K562 (cell line): Measurements from ENCODE around the gene ZNF473. TPM values are rescaled to one million over a fixed set of nuclear protein-coding genes. Genes with fewer than 3 reads are reported as not detected.

ENCODE experiments used
- BCL6 ChIP-seq: fragments of 250-450 bp; sonication (Bioruptor Pico); IDR thresholded peaks from 2 replicates; pipeline ENCODE4 v1.4.0; 2020
- BRF1 ChIP-seq: IDR thresholded peaks from 3 replicates; pipeline ENCODE4 v1.6.1; 2011; ENCODE audit warnings: borderline replicate concordance, mild to moderate bottlenecking; ENCODE audit not compliant: insufficient read length; ENCODE audit errors: extremely low read depth
- CBX1 ChIP-seq: sonication (generic); IDR thresholded peaks from 2 replicates; pipeline ENCODE4 v1.6.1; 2016; ENCODE audit warnings: antibody characterized with exemption, low read depth, mild to moderate bottlenecking
- CTBP1 ChIP-seq: fragments of 450-650 bp; IDR thresholded peaks from 2 replicates; pipeline ENCODE4 v1.6.1; 2016; ENCODE audit warnings: borderline replicate concordance
- ELF1 ChIP-seq: fragments of 200-800 bp; sonication (Bioruptor generic); IDR thresholded peaks from 2 replicates; pipeline ENCODE4 v1.6.1; 2016; ENCODE audit warnings: missing genetic modification characterization, missing compliant biosample characterization
- EZH2 ChIP-seq: IDR thresholded peaks from 2 replicates; pipeline ENCODE4 v1.6.1; 2012; ENCODE audit warnings: low read depth, mild to moderate bottlenecking, inconsistent platforms, low read length, borderline replicate concordance
- FOS ChIP-seq: IDR thresholded peaks from 3 replicates; pipeline ENCODE4 v1.6.1; 2011; ENCODE audit not compliant: insufficient read length; ENCODE audit errors: extremely low read depth
- FOXK2 ChIP-seq, 2 experiments: fragments of 450-650 bp; IDR thresholded peaks in 1 of 2; conservative IDR thresholded peaks in 1 of 2; 2 replicates each; pipeline ENCODE4 v1.6.1; 2016; ENCODE audit warnings: low read depth in 2 of 2, mild to moderate bottlenecking in 1 of 2
- HNRNPK ChIP-seq: fragments of 200-400 bp; formaldehyde crosslinking; IDR thresholded peaks from one replicate; pipeline ENCODE4 v1.6.1; 2018; ENCODE audit warnings: mild to moderate bottlenecking, low read depth, low read length; ENCODE audit not compliant: poor library complexity, severe bottlenecking
- MIER1 ChIP-seq: fragments of 450-650 bp; IDR thresholded peaks from 2 replicates; pipeline ENCODE4 v1.6.1; 2016; ENCODE audit warnings: antibody characterized with exemption, mild to moderate bottlenecking, low read depth
- MTA1 ChIP-seq: fragments of 450-650 bp; IDR thresholded peaks from 2 replicates; pipeline ENCODE4 v1.6.1; 2017; ENCODE audit warnings: borderline replicate concordance
- PPARD ChIP-seq: fragments of 250-450 bp; sonication (Bioruptor Pico); IDR thresholded peaks from 2 replicates; pipeline ENCODE4 v1.8.0; 2022; ENCODE audit warnings: inconsistent platforms, mild to moderate bottlenecking, moderate library complexity
- SAP30 ChIP-seq: fragments of 200-600 bp; sonication (generic); IDR thresholded peaks from 2 replicates; pipeline ENCODE4 v1.6.1; 2012; ENCODE audit warnings: borderline replicate concordance, low read depth, mild to moderate bottlenecking, moderate library complexity, low read length, control low read depth, inconsistent platforms; ENCODE audit not compliant: insufficient read depth, poor library complexity, severe bottlenecking
- SMARCB1 ChIP-seq: IDR thresholded peaks from 2 replicates; pipeline ENCODE4 v1.6.1; 2011; ENCODE audit warnings: improper control_type of control experiment, low read depth; ENCODE audit not compliant: insufficient read length
- SPI1 ChIP-seq: IDR thresholded peaks from 2 replicates; pipeline ENCODE4 v1.6.1; 2011; ENCODE audit warnings: low read depth, low read length, control low read depth, borderline replicate concordance
- THRA ChIP-seq: fragments of 450-650 bp; IDR thresholded peaks from 2 replicates; pipeline ENCODE4 v1.6.1; 2017; ENCODE audit warnings: mild to moderate bottlenecking, moderate library complexity
- ZEB2 ChIP-seq: fragments of 450-650 bp; IDR thresholded peaks from 2 replicates; pipeline ENCODE4 v1.6.1; 2016
- ZFP36 ChIP-seq: fragments of 150-350 bp; IDR thresholded peaks from 2 replicates; pipeline ENCODE4 v1.6.1; 2018; ENCODE audit warnings: low read length, low read depth; ENCODE audit not compliant: partially characterized antibody
- ZNF311 ChIP-seq: fragments of 250-450 bp; sonication (Bioruptor Pico); IDR thresholded peaks from 2 replicates; pipeline ENCODE4 v1.4.0; 2020; ENCODE audit warnings: mild to moderate bottlenecking, moderate library complexity
- ZNF408 ChIP-seq: fragments of 250-450 bp; sonication (Bioruptor Pico); IDR thresholded peaks from 2 replicates; pipeline ENCODE4 v1.4.0; 2020; ENCODE audit warnings: low read depth, mild to moderate bottlenecking, moderate library complexity
- ZNF586 ChIP-seq: fragments of 450-650 bp; formaldehyde crosslinking; conservative IDR thresholded peaks from 2 replicates; pipeline ENCODE4 v1.4.0; 2020; ENCODE audit warnings: mild to moderate bottlenecking, moderate library complexity
- ZZZ3 ChIP-seq: fragments of 450-650 bp; IDR thresholded peaks from 2 replicates; pipeline ENCODE4 v1.6.1; 2016; ENCODE audit warnings: antibody characterized with exemption, mild to moderate bottlenecking, moderate library complexity
- polyA plus RNA-seq, 8 experiments: library from polyadenylated mRNA; depleted of rRNA in 4 of 8; stranded (reverse) in 5 of 8; unstranded in 3 of 8; fragments of >200 nt; fragmentation: Nextera tagmentation in 2 of 8; fragmentation: Illumina TruSeq in 1 of 8; extraction: Ambion mirVana in 2 of 8; extraction: Trizol in 1 of 8; gene quantifications; 2 replicates each; pipeline versions ENCODE4 v1.2.1 to v1.2.3, GENCODE V29; 2011 to 2014; ENCODE audit warnings: inconsistent platforms in 1 of 8, missing spikeins in 1 of 8
- total RNA-seq, 7 experiments: library from RNA; depleted of rRNA in 6 of 7; stranded (reverse); fragments of >200 nt in 6 of 7; fragmentation: Illumina TruSeq in 2 of 7; extraction: Trizol in 2 of 7; gene quantifications; 2 replicates each; pipeline versions ENCODE4 v1.2.1 to v1.2.3, GENCODE V29; 2011 to 2021; ENCODE audit warnings: low replicate concordance in 1 of 7
- TF ChIP-seq, protein P1 (sequence below): fragments of 450-650 bp; IDR thresholded peaks from 2 replicates; pipeline ENCODE4 v1.6.1; 2016; ENCODE audit warnings: low read depth, mild to moderate bottlenecking, moderate library complexity
- TF ChIP-seq, protein P2 (sequence below): sonication (generic); formaldehyde crosslinking; IDR thresholded peaks from 2 replicates; pipeline ENCODE4 v1.8.0; 2022; ENCODE audit warnings: mild to moderate bottlenecking, missing genetic modification reagents
- TF ChIP-seq, protein P3 (sequence below): sonication (generic); formaldehyde crosslinking; IDR thresholded peaks from 2 replicates; pipeline ENCODE4 v1.8.1; 2023; ENCODE audit warnings: mild to moderate bottlenecking, missing genetic modification reagents, moderate library complexity

Gene ZNF473
- total and polyA plus RNA-seq, 9 of the 15 experiments (the other 6 are each of a cell fraction or from before 2014, with no cell fraction given), result 8.2 to 34.0 (median 28.5) TPM

DNA sequence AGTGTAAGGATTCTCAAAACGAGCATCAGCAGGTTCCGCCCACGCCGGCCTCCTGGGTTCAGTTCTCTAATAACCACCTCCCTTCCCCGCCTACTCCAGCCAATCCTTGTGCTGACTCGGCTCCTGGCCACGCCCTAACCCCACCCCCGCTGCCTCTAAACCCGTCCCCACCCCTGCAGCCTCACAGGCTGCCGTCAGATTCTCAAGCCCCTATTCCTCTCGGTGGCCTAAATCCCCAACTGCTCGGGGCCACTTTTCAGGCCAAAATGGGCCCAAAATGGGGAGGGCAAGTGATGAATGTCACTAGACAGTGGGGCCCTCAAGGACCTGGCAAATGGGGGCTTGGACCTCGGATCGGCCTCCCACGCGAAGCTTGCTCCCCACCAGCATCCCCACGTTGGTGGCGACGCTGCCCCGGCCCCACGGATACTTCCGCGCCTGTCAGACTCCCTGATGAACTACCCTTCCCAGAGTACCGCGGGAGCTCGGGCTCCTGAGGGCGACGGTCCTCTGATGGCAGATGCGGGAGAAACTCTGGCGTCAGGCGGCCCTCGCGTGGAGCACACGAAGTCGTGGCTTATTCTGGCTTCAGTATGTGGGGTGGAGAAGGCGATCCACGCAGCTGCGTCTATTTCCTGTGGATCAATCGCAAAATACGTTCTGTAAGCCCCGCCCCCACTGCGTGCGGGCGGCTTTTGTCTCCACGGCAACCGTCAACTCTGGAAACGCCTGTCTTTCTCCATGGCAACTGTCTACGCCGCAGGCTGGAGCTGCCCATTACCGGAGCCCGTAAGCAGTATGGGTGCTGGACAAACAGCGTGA lies 24.8 kb downstream of the ZNF473 start (continued):
- TF ChIP-seq, protein P1, sequence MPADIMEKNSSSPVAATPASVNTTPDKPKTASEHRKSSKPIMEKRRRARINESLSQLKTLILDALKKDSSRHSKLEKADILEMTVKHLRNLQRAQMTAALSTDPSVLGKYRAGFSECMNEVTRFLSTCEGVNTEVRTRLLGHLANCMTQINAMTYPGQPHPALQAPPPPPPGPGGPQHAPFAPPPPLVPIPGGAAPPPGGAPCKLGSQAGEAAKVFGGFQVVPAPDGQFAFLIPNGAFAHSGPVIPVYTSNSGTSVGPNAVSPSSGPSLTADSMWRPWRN, result no peak
- TF ChIP-seq CTBP1 (peak; percentile 57; the same call in 1 of the 2 replicates), THRA (no peak), MIER1 (no peak), ZFP36 (no peak), BRF1 (no peak), HNRNPK (no peak), FOXK2 (conservative IDR thresholded peaks at IDR 0.05 in 1 of 2, IDR thresholded peaks at IDR 0.05 in 1 of 2; ENCODE audit: low read depth in 2 of 2) (no peak), ZZZ3 (no peak), ZNF311 (CRISPR knock-in tag) (no peak), PPARD (CRISPR knock-in tag) (no peak), ZEB2 (no peak), ZNF408 (CRISPR knock-in tag) (no peak), ZNF586 (CRISPR knock-in tag) (no peak), BCL6 (CRISPR knock-in tag) (no peak), ELF1 (tag) (peak; percentile 47; the same call in 1 of the 2 replicates), SMARCB1 (no peak), CBX1 (no peak), FOS (no peak), SPI1 (0 out of 2 replicates have a peak, but pooled peaks have one; percentile 1), EZH2 (no peak), SAP30 (no peak), MTA1 (no peak; the same call in 1 of the 2 replicates)
- TF ChIP-seq, protein P2, sequence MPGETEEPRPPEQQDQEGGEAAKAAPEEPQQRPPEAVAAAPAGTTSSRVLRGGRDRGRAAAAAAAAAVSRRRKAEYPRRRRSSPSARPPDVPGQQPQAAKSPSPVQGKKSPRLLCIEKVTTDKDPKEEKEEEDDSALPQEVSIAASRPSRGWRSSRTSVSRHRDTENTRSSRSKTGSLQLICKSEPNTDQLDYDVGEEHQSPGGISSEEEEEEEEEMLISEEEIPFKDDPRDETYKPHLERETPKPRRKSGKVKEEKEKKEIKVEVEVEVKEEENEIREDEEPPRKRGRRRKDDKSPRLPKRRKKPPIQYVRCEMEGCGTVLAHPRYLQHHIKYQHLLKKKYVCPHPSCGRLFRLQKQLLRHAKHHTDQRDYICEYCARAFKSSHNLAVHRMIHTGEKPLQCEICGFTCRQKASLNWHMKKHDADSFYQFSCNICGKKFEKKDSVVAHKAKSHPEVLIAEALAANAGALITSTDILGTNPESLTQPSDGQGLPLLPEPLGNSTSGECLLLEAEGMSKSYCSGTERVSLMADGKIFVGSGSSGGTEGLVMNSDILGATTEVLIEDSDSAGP, result no peak
- TF ChIP-seq, protein P3, sequence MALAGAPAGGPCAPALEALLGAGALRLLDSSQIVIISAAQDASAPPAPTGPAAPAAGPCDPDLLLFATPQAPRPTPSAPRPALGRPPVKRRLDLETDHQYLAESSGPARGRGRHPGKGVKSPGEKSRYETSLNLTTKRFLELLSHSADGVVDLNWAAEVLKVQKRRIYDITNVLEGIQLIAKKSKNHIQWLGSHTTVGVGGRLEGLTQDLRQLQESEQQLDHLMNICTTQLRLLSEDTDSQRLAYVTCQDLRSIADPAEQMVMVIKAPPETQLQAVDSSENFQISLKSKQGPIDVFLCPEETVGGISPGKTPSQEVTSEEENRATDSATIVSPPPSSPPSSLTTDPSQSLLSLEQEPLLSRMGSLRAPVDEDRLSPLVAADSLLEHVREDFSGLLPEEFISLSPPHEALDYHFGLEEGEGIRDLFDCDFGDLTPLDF (CRISPR knock-in tag), result no peak
